Brain pericyte (primary cell): ENCODE measurements around the gene RAB25.

ENCODE experiments used
- DNase-seq: peaks from one replicate; pipeline ENCODE4 v3.0.0-alpha.2; 2012; ENCODE audit warnings: low read depth, low spot score

The RAB25 gene

GRCh38 chr1:156079762-156080161 lies 18.8 kb downstream of the RAB25 start:
- DNase-seq = no peak

- no peak for DNase-seq
Measured at GRCh38 chr1:156080241-156080862, 19.4 kb downstream of the RAB25 start.

DNA sequence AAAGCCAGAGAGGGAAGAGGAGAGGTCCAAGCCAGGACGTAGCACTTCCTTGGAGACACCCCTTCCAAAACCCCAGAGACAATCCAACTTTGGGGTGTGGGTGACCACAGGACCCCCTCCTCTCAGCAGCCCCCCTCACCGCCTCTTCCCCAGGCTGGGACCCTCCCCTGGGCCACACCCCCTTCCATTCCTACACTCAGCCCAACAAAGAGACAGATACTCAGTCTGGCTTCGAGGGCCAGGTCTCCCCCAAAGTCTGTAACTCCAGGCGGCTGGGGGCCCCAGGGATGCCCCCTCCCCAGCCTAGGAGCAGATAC lies 19.9 kb downstream of the RAB25 start:
- DNase-seq = no peak

GRCh38 chr1:156081180-156081916 lies 20.4 kb downstream of the RAB25 start:
- DNase-seq = no peak

DNA sequence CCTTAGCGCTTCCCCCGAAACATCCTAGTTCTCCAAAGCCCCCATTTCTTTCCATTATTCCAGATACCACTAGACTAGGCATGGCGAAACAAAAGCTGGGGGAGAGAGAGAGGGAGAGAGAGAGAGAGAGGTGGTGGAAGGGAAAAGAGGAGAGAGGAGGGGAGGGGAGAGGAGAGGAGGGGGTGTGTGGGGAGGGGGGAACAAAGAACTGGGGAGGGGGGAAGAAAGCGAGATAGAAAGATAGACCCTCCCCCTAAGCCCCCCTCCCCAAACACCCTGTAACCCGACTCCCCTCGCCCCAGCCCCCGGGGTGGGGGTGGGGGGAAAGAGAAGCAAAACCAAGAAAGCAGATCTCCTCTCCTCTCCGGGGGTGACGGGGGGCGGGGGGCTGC lies 21.0 kb downstream of the RAB25 start:
- DNase-seq = no peak

DNA sequence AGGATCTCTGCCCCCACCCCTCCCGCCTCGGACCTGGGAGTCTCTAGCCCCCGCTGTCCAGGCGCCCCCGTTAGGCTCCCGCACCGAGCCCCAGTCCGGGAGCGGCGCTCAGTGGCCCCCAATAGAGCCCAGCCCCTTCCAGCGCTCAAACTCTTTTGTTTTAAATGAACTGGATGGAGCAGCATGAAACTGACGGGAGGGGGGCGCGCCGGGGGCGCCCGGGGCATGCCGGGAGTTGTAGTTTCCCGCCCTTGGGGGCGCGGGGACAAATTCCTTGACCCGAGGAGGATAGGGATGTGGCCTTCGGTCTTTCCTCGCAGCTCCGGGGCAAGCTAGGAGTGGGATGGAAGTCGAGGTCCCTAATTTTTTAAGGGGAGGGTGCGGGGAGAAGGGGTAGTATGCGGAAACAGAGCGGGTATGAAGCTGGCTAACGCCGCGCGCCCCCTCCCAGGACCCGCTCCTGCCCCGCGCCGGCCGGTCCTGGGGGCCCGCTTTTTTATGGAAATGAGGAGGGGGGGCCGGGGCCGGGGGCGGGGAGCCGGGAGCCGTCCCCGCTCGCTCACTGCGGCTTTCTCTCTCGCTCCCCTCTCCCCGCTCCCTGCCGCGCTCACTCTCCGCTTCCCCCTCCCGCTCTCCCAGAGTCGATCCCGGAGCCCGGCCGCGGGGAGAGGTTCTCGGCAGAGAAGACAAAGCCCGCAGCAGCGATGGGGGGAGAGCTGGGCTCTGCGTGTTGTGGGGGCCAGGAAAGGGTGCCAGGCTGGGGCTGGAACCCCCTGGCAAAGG lies 21.5 kb downstream of the RAB25 start, which contains the start of gene MEX3A:
Gene MEX3A (minus strand): TSS at position 157 of the 783 bp plus-strand sequence. CDS start 467 bp downstream, outside the sequence.
- DNase-seq = no peak

DNA sequence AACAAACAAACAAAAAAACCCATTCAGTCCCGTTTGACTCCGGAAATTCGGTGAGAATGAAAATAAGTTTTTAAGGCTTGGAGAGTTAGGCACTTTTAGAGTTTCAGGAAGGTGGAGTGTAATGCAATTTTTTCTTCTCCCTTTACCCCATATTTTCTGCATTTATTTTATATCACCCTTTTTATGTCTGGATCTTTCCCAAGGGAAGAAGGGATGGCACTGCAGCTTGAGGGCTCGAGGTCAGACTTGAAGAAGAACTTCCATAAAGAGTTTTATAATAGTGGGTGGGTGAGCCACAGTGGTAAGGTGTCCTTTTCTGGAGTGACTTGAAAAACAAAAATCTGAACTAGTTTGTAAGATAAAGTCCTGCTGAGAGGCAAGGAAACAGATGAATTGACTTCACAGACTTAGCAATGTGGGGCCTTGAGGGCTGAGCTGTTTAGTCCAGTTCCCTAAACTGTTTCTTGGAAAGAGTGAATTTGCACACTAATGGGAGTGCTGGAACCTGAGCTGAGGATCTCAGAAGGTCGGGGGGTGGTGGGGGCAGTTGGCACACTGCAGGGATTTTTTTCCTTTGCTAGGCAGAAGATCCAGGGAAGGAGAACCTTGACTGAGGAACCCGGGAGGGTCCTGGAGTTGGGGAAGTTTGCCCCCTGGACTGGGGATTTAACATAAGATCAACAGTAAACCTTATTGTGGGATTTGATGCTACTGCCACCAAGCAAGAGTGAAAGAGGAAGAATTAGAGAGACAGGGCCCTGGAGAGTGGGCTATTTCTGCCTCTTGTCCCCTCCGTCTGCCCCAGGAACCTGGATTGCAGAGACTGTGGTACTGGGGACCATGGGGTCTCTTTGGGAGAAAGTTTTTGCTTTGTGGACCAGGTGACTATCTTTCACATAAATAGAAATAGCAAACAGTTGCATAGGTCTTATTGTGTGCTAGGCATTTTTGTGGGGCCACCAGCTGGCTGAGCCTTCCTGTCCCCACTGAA lies 23.1 kb downstream of the RAB25 start:
- DNase-seq = no peak

- no peak for DNase-seq
Measured at GRCh38 chr1:156086256-156086662, 25.3 kb downstream of the RAB25 start.

- no peak for DNase-seq
Measured at GRCh38 chr1:156089704-156090103, 28.7 kb downstream of the RAB25 start.

DNA sequence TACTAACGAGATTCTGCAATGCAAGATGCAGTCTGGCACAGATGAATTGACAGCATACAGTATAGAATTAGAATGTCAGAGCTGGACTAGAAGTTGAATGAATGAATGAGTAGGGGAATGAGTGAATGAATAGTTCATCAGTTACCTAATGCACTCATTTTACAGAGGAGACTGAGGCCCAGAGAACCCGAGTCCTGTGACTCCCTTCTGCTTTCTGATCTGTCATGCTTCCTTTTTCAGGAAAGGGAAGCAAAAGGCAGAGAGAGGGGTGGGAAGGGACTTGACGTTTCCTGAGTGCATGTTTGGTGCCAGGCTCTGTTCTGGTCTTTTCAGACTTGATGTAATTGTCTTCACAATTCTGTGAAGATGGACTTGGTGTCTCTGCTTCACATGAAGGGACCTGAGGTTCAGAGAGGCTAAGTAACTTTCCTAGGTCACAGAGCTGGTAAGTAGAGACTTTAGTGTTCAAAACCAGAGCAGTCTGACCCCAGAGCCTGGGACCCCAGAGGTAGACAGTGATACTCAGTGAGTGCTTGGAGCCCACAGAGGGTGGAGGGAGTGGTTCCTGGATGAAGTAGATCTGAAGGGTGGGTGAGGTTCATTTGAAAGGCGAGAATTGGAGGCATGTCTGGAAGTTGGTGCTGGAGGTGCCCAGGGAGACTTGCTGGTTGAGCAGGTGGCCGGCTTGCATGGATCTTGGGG lies 29.3 kb downstream of the RAB25 start:
- DNase-seq = no peak

GRCh38 chr1:156090840-156091188 lies 29.9 kb downstream of the RAB25 start:
- no peak for DNase-seq

DNA sequence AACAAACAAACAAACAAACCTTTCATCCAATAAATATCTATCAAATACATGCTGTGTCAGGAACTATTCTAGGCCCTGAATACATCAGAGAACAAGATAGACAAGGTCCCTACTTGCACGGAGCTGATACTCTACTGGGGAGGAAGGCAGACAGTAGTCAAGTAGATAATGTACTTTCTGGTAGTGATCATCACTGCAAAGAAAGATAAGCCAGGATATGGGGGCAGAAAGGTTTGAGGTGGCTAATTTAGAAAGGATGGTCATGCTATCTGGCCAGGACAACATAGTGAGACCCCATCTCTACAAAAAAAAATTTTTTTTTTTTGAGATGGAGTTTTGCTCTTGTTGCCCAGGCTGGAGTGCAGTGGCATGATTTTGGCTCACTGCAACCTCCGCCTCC lies 30.6 kb downstream of the RAB25 start:
- no peak for DNase-seq

DNA sequence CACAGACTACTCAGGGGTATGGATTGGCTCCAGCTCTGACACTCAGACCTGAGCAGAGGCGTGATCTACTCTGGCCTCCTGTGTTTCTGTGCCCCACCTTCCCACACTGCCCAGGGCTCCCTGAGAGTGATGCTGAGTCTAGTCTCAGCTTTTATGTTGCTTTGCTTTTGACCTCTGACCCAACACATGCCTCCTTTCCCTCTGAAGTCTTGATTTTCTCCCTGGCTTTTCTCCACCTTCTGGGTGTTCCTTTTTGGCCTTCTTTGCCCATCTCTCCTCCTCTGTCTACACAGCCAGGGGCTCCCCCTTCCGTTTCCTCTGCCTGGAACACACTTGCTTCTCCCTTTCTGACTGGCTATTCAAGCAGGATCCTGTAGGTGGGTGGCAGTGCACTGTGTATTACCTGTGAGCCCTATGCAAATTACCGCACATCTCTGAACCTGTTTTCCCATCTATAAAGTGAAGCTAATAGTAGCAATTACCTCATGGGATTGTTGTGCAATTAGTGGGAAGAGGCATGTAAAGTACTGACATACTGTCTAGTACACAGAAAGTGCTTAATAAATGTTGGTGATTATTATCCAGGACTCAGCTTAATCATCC lies 35.0 kb downstream of the RAB25 start:
- no peak for DNase-seq

GRCh38 chr1:156096640-156097391 lies 35.9 kb downstream of the RAB25 start:
- no peak for DNase-seq

DNA sequence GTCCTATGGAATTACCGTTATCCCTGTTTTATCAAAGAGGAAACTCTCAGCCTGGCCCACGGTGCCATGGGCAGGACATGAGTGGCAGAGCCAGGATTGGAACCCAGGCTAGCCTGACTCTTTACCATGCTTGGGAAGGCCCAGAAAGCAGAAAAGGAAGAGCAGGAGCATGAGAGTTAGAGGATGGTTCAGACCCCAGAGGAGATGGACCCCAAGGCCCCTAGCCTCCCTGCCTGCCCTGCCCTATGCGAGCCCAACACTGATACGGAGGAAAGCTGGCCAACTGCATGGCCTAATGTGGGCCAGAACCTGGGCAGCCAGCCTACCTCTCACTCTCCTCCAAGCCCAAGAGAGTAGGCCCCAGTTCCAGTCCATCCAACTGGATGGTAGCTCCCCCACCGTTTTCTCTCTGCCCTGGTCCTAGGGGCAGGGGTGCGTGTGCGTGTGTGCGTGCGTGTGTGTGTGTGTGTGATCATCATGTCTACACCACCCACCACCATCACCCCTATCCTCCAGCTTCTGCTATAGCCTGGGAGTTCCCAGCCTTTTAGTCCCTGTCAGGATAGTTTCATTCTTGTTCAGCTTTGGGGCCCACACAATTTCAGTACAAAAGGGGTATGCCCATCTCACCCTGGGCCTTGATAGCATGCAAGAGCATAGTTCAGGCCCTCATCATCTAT lies 36.7 kb downstream of the RAB25 start:
- DNase-seq = no peak

GRCh38 chr1:156098784-156099183 lies 37.8 kb downstream of the RAB25 start:
- no peak for DNase-seq

GRCh38 chr1:156099282-156099681 lies 38.3 kb downstream of the RAB25 start:
- no peak for DNase-seq

DNA sequence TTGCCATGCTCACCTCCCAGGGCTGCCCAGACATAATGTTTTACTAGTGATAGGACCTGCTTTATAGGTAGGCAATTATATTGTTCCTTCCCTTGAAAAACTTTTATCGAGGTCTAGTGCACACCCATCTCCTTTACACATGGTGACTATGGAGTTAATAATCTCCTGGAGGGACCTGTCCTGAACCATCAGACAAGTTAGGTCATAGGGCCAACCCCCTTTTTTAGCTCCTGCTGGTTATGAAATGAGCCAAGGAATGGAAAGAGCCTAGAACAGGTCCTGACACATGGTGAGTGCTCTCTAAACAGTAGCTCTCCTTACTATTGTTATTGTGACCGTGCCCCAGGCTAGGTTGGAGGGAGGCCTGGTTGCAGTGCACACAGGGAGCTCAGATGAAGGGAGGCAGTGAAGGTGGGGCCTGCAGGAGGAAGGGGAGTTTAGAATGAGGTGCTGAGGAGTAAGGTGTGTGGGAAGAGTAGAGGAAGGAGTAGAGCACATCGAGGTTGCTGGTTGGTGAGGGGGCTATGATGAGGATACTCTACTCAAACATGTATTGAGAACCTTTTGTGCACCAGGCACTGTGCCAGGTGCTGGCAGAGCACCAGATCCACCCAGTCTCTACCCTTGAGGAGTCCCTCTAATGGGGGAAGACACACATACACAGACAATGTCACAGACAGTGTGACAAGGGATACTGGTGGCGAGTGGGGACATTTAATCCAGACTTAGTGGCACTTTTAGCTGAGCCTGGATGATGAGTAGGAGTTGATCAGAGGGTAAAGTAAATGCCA lies 39.4 kb downstream of the RAB25 start:
- DNase-seq = no peak
